ENCODE results near the gene LCP2. TPM values are rescaled to one million over a fixed set of nuclear protein-coding genes. Genes with fewer than 3 reads are reported as not detected.

Gene LCP2
- total and polyA plus RNA-seq, 2 of the 8 experiments (the other 6 are each of a cell fraction or from before 2014, with no cell fraction given) = 0.26 to 0.33 TPM

DNA sequence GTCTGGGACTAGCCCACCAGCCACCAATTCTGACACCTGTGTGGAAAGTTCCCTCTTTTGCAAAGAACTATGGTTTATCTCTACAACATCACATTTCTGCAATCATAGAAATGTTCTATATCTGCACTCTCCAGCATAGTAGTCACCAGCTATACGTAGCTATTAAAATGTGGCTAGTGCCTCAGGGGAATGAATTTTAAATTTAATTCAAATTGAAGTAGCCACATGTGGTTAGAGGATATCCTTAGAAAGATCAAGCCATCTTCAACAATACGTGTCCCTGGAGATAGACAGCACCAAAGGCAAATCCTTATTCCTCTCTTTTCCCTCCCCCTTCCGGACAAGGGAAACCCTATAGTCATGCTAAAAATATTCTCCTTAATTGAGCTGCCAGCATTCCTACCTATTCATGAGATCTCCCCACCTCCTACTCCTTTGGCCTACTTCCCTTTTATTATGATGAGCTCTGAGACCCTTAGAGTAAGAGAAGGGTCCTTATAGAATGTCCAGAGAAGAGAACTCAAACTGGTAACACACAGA lies 11.1 kb downstream of the LCP2 start:
- H3K27ac ChIP-seq (ENCODE audit: low read depth, low read length) = no peak overlapping the region
- no peak overlapping the region for H4K91ac ChIP-seq (replicated peaks; ENCODE audit: insufficient read length, low read length)
- no peak overlapping the region for H4K8ac ChIP-seq (ENCODE audit: extremely low read depth, insufficient read depth, low read length)
- no peak overlapping the region for H3K9ac ChIP-seq (replicated peaks in 1 of 4; ENCODE audit: extremely low read depth in 1 of 4, low read depth in 3 of 4, low read length in 3 of 4)
- no peak overlapping the region for H3K4me3 ChIP-seq (ENCODE audit: extremely low read depth in 1 of 4, insufficient read depth in 2 of 4, low read depth in 3 of 4, low read length in 4 of 4)
- TF ChIP-seq RFX5 (IDR thresholded peaks at IDR 0.05; ENCODE audit: borderline replicate concordance, low read depth, low read length) = no peak
- no peak overlapping the region for H2AK5ac ChIP-seq (ENCODE audit: low read depth, low read length)
- no peak overlapping the region for H3K4ac ChIP-seq (replicated peaks; ENCODE audit: insufficient read length, low read depth, low read length)
- no peaks in the 10 kb centered on the region for H3K79me1 ChIP-seq (ENCODE audit: low read depth, low read length)
- WGBS, 2 experiments (ENCODE audit: extremely low coverage in 1 of 2, insufficient coverage in 1 of 2, insufficient read length in 1 of 2, insufficient replicate concordance in 2 of 2, low coverage in 1 of 2, low lambda C conversion rate in 2 of 2, missing lambda C conversion rate in 1 of 2) = 65% methylated on average over 3 of the region's 3 CpGs; no CpG with 5 or more reads in 1 of the 2 experiments
- H3K23ac ChIP-seq (ENCODE audit: insufficient read length) = no peak overlapping the region
- no peaks in the 10 kb centered on the region for H3K27me3 ChIP-seq (replicated peaks in 1 of 4; ENCODE audit: control insufficient read depth in 3 of 4, extremely low read depth in 1 of 4, insufficient read depth in 3 of 4, low read length in 3 of 4)
- H3K4me1 ChIP-seq (replicated peaks in 1 of 4; ENCODE audit: control insufficient read depth in 3 of 4, insufficient read depth in 4 of 4, low read length in 3 of 4) = peaks cover 2 to 7% (median 3%) of the 10 kb centered on the region in 4 experiments; a peak in 4 of 7 replicates
- no peak overlapping the region for H4K5ac ChIP-seq (ENCODE audit: insufficient read length, low read depth, low read length)
- H3K56ac ChIP-seq (replicated peaks; ENCODE audit: insufficient read length, low read depth, low read length) = no peak overlapping the region
- ChIA-PET POLR2A (ENCODE audit: partially characterized antibody) (interaction anchor here (0.8 kb wide), 1 partner anchor 21 kb away, joined by 3 read pairs; no protein-coding TSS in a partner anchor), CTCF (ENCODE audit: partially characterized antibody) (interaction anchor here (1.0 to 3.4 kb wide), 5 partner anchors 12 to 142 kb away, joined by 3 to 14 read pairs (median 4); no protein-coding TSS in a partner anchor)
- FAIRE-seq (no peak), DNase-seq (ENCODE audit: low read depth in 1 of 2, low spot score in 2 of 2) (no peak)
- H2BK120ac ChIP-seq (replicated peaks; ENCODE audit: low read depth, low read length) = no peak overlapping the region
- H3K79me2 ChIP-seq (ENCODE audit: control insufficient read depth in 1 of 2, insufficient read depth in 2 of 2, low read length in 2 of 2) = no peaks in the 10 kb centered on the region
- H3K36me3 ChIP-seq (ENCODE audit: control insufficient read depth in 2 of 4, insufficient read depth in 4 of 4, low read length in 3 of 4) = no peaks in the 10 kb centered on the region
- H3K23me2 ChIP-seq (ENCODE audit: low read depth, low read length) = no peaks in the 10 kb centered on the region
- H3K4me2 ChIP-seq (ENCODE audit: insufficient read depth in 1 of 2, low read depth in 2 of 2, low read length in 2 of 2) = no peak overlapping the region; a peak in 1 of 4 replicates
- no peaks in the 10 kb centered on the region for H4K20me1 ChIP-seq (replicated peaks in 1 of 2; ENCODE audit: control insufficient read depth in 1 of 2, insufficient read depth in 2 of 2, low read length in 2 of 2)
- H3K14ac ChIP-seq (ENCODE audit: insufficient read length) = no peak overlapping the region
- H2BK15ac ChIP-seq (ENCODE audit: low read length) = no peak overlapping the region
- H3K9me3 ChIP-seq (ENCODE audit: insufficient read depth in 2 of 2, low read depth in 1 of 2, low read length in 1 of 2) = peaks cover 17 to 18% of the 10 kb centered on the region in 2 experiments; a peak in 3 of 4 replicates
- peak overlapping the region; percentile 22; the same call in 1 of the 2 replicates for H2BK5ac ChIP-seq (ENCODE audit: low read depth, low read length)
- no peak overlapping the region for H2AFZ ChIP-seq (ENCODE audit: low read length)
- H3K18ac ChIP-seq (ENCODE audit: extremely low read depth, low read length) = no peak overlapping the region
- H2BK12ac ChIP-seq (ENCODE audit: low read depth, low read length) = no peak overlapping the region; the same call in 1 of the 2 replicates
- peak overlapping the region; percentile 57; the same call in 1 of the 2 replicates for H2BK20ac ChIP-seq (ENCODE audit: low read length)

Data from H1 (cell line).